Measurements from ENCODE around the gene H2BW2.
"Not testable (repeated sequence)": the region's sequence is repeated elsewhere in the genome, so short reads cannot be mapped to it uniquely, and the experiment has no call there.

DNA sequence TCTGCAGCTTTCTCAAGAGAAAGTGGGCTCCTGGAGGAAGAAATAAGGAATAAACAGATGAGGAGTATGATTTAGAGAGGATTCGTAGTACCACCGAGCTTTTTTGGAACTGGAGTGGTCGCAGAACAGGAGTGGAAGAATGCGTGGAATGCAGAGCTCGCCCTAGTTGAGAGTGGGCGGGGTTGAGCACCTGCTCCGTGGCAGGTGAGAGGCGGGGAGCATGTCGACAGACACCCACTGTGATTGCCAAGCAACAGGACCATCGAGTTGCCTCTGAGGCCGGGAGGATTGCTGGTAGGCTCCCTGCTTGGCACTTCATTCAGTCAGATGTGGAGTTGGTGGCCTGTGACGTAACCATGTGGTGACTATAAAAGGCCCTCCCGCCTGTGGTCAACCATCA, 15.2 kb downstream of the H2BW2 start:
- TF ChIP-seq ZNF24 (tag by site-specific recombination; IDR thresholded peaks at IDR 0.05); ZNF626 (tag by site-specific recombination; IDR thresholded peaks at IDR 0.05); BCL11A (tag by site-specific recombination; IDR thresholded peaks at IDR 0.05; ENCODE audit: low read depth); ZBTB11 (tag by site-specific recombination; conservative IDR thresholded peaks at IDR 0.05; ENCODE audit: low read depth); ZNF777 (tag by site-specific recombination; IDR thresholded peaks at IDR 0.05; ENCODE audit: borderline replicate concordance): not testable (repeated sequence)
- TF ChIP-seq, protein P1, sequence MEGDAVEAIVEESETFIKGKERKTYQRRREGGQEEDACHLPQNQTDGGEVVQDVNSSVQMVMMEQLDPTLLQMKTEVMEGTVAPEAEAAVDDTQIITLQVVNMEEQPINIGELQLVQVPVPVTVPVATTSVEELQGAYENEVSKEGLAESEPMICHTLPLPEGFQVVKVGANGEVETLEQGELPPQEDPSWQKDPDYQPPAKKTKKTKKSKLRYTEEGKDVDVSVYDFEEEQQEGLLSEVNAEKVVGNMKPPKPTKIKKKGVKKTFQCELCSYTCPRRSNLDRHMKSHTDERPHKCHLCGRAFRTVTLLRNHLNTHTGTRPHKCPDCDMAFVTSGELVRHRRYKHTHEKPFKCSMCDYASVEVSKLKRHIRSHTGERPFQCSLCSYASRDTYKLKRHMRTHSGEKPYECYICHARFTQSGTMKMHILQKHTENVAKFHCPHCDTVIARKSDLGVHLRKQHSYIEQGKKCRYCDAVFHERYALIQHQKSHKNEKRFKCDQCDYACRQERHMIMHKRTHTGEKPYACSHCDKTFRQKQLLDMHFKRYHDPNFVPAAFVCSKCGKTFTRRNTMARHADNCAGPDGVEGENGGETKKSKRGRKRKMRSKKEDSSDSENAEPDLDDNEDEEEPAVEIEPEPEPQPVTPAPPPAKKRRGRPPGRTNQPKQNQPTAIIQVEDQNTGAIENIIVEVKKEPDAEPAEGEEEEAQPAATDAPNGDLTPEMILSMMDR (tag by site-specific recombination; IDR thresholded peaks at IDR 0.05), result not testable (repeated sequence)

Data from HEK293 (cell line).